GM12878 (cell line): Measurements from ENCODE around the gene MCF2L2. TPM values are rescaled to one million over a fixed set of nuclear protein-coding genes. Genes with fewer than 3 reads are reported as not detected.

ENCODE experiments used
- ATAC-seq: fragments of 200-7000 bp; cut with Tn5 transposase; 3 replicates; pipeline ENCODE4 v1.9.1; 2020; ENCODE audit warnings: mild to moderate bottlenecking, moderate library complexity
- BruUV-seq: library from RNA; stranded (reverse); fragments of 400-500 nt; replicated peaks from 2 replicates; lab custom pipeline; 2021; lab: Mats Ljungman, UMichigan
- CTCF ChIA-PET: fragments of 300-600 bp; sonication (Branson Sonifier 250); formaldehyde crosslinking; extraction: SDS; loops from one replicate; lab custom pipeline; 2021; ENCODE audit warnings: inconsistent platforms; lab: Yijun Ruan, JAX
- POLR2A ChIA-PET: fragments of 350-600 bp; formaldehyde crosslinking; extraction: SDS; loops from one replicate; lab custom pipeline; 2021; ENCODE audit warnings: inconsistent platforms; lab: Charles Lee
- RAD21 ChIA-PET: fragments of 300-600 bp; sonication (Branson Sonifier 250); formaldehyde crosslinking; loops from one replicate; lab custom pipeline; 2023; ENCODE audit warnings: antibody characterized with exemption; ENCODE audit not compliant: unreplicated experiment; lab: Charles Lee
- SMC1A ChIA-PET: fragments of 300-600 bp; sonication (Branson Sonifier 250); formaldehyde crosslinking; loops from one replicate; lab custom pipeline; 2023; ENCODE audit not compliant: unreplicated experiment, uncharacterized antibody; lab: Charles Lee
- DNase-seq: peaks from one replicate; pipeline ENCODE4 v3.0.0-alpha.2; 2011; ENCODE audit warnings: low read depth, low spot score
- FAIRE-seq: peaks from 3 replicates; lab custom pipeline; 2011; peaks lifted over from hg19 to GRCh38; lab: Jason Lieb, UNC
- H2AFZ ChIP-seq: 2 replicates; pipeline ENCODE4 v1.6.0; 2011; ENCODE audit warnings: low read depth, low read length, control low read depth; ENCODE audit not compliant: control insufficient read depth
- H3K27ac ChIP-seq: 2 replicates; pipeline ENCODE4 v1.5.1; 2011; ENCODE audit warnings: control low read depth; ENCODE audit not compliant: control insufficient read depth, insufficient read depth
- H3K27me3 ChIP-seq, 2 experiments: replicated peaks in 1 of 2; 2 replicates each; pipeline versions ENCODE4 v1.6.0 to v1.6.1; 2011; ENCODE audit warnings: low read length in 1 of 2; ENCODE audit not compliant: control insufficient read depth in 2 of 2, insufficient read depth in 2 of 2
- H3K36me3 ChIP-seq, 2 experiments: 2 replicates each; pipeline ENCODE4 v1.5.1; 2011; ENCODE audit warnings: low read length in 1 of 2; ENCODE audit not compliant: control insufficient read depth in 2 of 2, insufficient read depth in 2 of 2
- H3K4me1 ChIP-seq: 2 replicates; pipeline ENCODE4 v1.6.1; 2011; ENCODE audit warnings: mild to moderate bottlenecking, low read length, moderate library complexity, mixed read lengths; ENCODE audit not compliant: control insufficient read depth, insufficient read depth
- H3K4me2 ChIP-seq: 2 replicates; pipeline ENCODE4 v1.6.0; 2011; ENCODE audit warnings: control low read depth; ENCODE audit not compliant: control insufficient read depth, insufficient read depth
- H3K4me3 ChIP-seq: fragments of 200-600 bp; sonication (generic); 2 replicates; pipeline ENCODE4 v1.5.1; 2016
- H3K79me2 ChIP-seq: 2 replicates; pipeline ENCODE4 v1.6.0; 2011; ENCODE audit warnings: low read length; ENCODE audit not compliant: control insufficient read depth, insufficient read depth
- H3K9ac ChIP-seq: 2 replicates; pipeline ENCODE4 v1.8.0; 2011; ENCODE audit warnings: low read length, control low read depth, mixed read lengths; ENCODE audit not compliant: control insufficient read depth, insufficient read depth
- H3K9me3 ChIP-seq: replicated peaks from 3 replicates; pipeline ENCODE4 v1.5.1; 2011; ENCODE audit warnings: mild to moderate bottlenecking, low read length; ENCODE audit not compliant: control insufficient read depth, insufficient read depth
- H4K20me1 ChIP-seq: 2 replicates; pipeline ENCODE4 v1.6.0; 2011; ENCODE audit not compliant: control insufficient read depth, insufficient read depth
- CREM ChIP-seq: IDR thresholded peaks from 2 replicates; pipeline ENCODE4 v1.6.1; 2014; ENCODE audit warnings: antibody characterized with exemption, low read depth
- EGR1 ChIP-seq, 2 experiments: IDR thresholded peaks; 1 replicate in 1 of 2; 2 replicates in 1 of 2; pipeline ENCODE4 v1.6.1; 2011 to 2012; ENCODE audit warnings: low read depth in 2 of 2, low read length in 2 of 2, borderline replicate concordance in 1 of 2, mild to moderate bottlenecking in 1 of 2, moderate library complexity in 1 of 2
- ETV6 ChIP-seq, 2 experiments: fragments of 450-650 bp in 1 of 2; IDR thresholded peaks in 1 of 2; conservative IDR thresholded peaks in 1 of 2; 2 replicates each; pipeline ENCODE4 v1.6.1; 2014; ENCODE audit warnings: antibody characterized with exemption in 1 of 2, borderline replicate concordance in 1 of 2, low read depth in 1 of 2, mild to moderate bottlenecking in 1 of 2, moderate library complexity in 1 of 2
- NKRF ChIP-seq: fragments of 450-650 bp; conservative IDR thresholded peaks from 2 replicates; pipeline ENCODE4 v1.6.1; 2017; ENCODE audit warnings: mild to moderate bottlenecking, moderate library complexity
- PBX3 ChIP-seq: IDR thresholded peaks from 2 replicates; pipeline ENCODE4 v1.6.1; 2011; ENCODE audit warnings: mild to moderate bottlenecking, low read depth, low read length, moderate library complexity; ENCODE audit not compliant: insufficient replicate concordance
- TARDBP ChIP-seq: IDR thresholded peaks from 2 replicates; pipeline ENCODE4 v1.6.1; 2016; ENCODE audit warnings: borderline replicate concordance
- WGBS: methylation state at CpG from one replicate; pipeline ENCODE4 v1.1.6; 2016; ENCODE audit warnings: low lambda C conversion rate; ENCODE audit not compliant: insufficient replicate concordance, insufficient coverage; ENCODE audit errors: missing lambda C conversion rate; 5-methylcytosine and 5-hydroxymethylcytosine counted together
- in situ Hi-C: fragments of 300-500 bp; cut with MboI; formaldehyde crosslinking; loops from 9 replicates; pipeline ENCODE4 v1.14.3; 2018; ENCODE audit warnings: mixed read lengths
- intact Hi-C: fragments of 100-400 bp; cut with micrococcal nuclease; formaldehyde crosslinking; loops from one replicate; pipeline ENCODE4 v1.14.2; 2022; ENCODE audit not compliant: unreplicated experiment
- polyA plus RNA-seq, 11 experiments: library from polyadenylated mRNA; depleted of rRNA in 4 of 11; unstranded in 6 of 11; stranded (reverse) in 5 of 11; fragments of >200 nt; fragmentation: Nextera tagmentation in 4 of 11; fragmentation: Illumina TruSeq in 1 of 11; extraction: Ambion mirVana in 4 of 11; extraction: Trizol in 1 of 11; gene quantifications; 1 replicate in 1 of 11; 2 replicates in 10 of 11; pipeline versions ENCODE4 v1.2.1 to v1.2.3, GENCODE V29; 2011 to 2016; ENCODE audit warnings: inconsistent platforms in 2 of 11, missing spikeins in 2 of 11, low read depth in 1 of 11
- total RNA-seq, 4 experiments: library from RNA; depleted of rRNA in 3 of 4; stranded (reverse); fragments of >200 nt in 3 of 4; fragmentation: Illumina TruSeq in 1 of 4; extraction: Trizol in 1 of 4; gene quantifications; 2 replicates each; pipeline versions ENCODE4 v1.2.1 to v1.2.3, GENCODE V29; 2013 to 2021
- TF ChIP-seq, protein P1 (sequence below): fragments of 450-650 bp; IDR thresholded peaks from 2 replicates; pipeline ENCODE4 v1.6.1; 2018; ENCODE audit warnings: mild to moderate bottlenecking, low read depth, moderate library complexity; ENCODE audit not compliant: partially characterized antibody
- TF ChIP-seq, protein P2 (sequence below): fragments of 450-650 bp; IDR thresholded peaks from 2 replicates; pipeline ENCODE4 v1.6.1; 2017; ENCODE audit warnings: antibody characterized with exemption, mild to moderate bottlenecking, moderate library complexity
- TF ChIP-seq, protein P3 (sequence below): IDR thresholded peaks from 2 replicates; pipeline ENCODE4 v1.6.1; 2012; ENCODE audit warnings: low read depth, low read length, improper control_type of control experiment

MCF2L2 gene
- total and polyA plus RNA-seq, 10 of the 15 experiments (the other 5 are each of a cell fraction or from before 2014, with no cell fraction given), result 0.37 to 2.8 (median 1.4) TPM

GRCh38 chr3:183357564-183358079 is 70.8 kb downstream of the MCF2L2 start:
- ChIA-PET RAD21 (no interaction called here), CTCF (interaction anchor here (1.7 kb wide), 1 partner anchor 12 kb away, joined by 7 read pairs; no protein-coding TSS in a partner anchor), SMC1A (interaction anchor here (0.6 to 2.8 kb wide), 3 partner anchors 12 to 881 kb away, joined by 3 to 11 read pairs (median 5); no protein-coding TSS in a partner anchor), POLR2A (no interaction called here)
- Histone ChIP-seq H2AFZ (no peak overlapping the region), H3K9me3 (no peaks in the 10 kb centered on the region), H3K79me2 (no peaks in the 10 kb centered on the region), H3K4me1 (no peaks in the 10 kb centered on the region), H3K4me2 (no peak overlapping the region), H4K20me1 (no peaks in the 10 kb centered on the region), H3K36me3 (no peaks in the 10 kb centered on the region), H3K9ac (no peak overlapping the region), H3K27ac (no peak overlapping the region), H3K4me3 (no peak overlapping the region), H3K27me3 (no peaks in the 10 kb centered on the region)
- DNase-seq (no peak), FAIRE-seq (no peak), ATAC-seq (no peak)
- 35% methylated on average over 8 of the region's 8 CpGs for WGBS
- no peak for TF ChIP-seq EGR1 (IDR thresholded peaks at IDR 0.05; ENCODE audit: borderline replicate concordance in 1 of 2, low read depth in 2 of 2, low read length in 2 of 2)
- TF ChIP-seq, protein P1, sequence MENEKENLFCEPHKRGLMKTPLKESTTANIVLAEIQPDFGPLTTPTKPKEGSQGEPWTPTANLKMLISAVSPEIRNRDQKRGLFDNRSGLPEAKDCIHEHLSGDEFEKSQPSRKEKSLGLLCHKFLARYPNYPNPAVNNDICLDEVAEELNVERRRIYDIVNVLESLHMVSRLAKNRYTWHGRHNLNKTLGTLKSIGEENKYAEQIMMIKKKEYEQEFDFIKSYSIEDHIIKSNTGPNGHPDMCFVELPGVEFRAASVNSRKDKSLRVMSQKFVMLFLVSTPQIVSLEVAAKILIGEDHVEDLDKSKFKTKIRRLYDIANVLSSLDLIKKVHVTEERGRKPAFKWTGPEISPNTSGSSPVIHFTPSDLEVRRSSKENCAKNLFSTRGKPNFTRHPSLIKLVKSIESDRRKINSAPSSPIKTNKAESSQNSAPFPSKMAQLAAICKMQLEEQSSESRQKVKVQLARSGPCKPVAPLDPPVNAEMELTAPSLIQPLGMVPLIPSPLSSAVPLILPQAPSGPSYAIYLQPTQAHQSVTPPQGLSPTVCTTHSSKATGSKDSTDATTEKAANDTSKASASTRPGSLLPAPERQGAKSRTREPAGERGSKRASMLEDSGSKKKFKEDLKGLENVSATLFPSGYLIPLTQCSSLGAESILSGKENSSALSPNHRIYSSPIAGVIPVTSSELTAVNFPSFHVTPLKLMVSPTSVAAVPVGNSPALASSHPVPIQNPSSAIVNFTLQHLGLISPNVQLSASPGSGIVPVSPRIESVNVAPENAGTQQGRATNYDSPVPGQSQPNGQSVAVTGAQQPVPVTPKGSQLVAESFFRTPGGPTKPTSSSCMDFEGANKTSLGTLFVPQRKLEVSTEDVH, result no peak
- no peak for TF ChIP-seq TARDBP
- TF ChIP-seq CREM, result no peak
- no peak for TF ChIP-seq PBX3
- TF ChIP-seq, protein P2, sequence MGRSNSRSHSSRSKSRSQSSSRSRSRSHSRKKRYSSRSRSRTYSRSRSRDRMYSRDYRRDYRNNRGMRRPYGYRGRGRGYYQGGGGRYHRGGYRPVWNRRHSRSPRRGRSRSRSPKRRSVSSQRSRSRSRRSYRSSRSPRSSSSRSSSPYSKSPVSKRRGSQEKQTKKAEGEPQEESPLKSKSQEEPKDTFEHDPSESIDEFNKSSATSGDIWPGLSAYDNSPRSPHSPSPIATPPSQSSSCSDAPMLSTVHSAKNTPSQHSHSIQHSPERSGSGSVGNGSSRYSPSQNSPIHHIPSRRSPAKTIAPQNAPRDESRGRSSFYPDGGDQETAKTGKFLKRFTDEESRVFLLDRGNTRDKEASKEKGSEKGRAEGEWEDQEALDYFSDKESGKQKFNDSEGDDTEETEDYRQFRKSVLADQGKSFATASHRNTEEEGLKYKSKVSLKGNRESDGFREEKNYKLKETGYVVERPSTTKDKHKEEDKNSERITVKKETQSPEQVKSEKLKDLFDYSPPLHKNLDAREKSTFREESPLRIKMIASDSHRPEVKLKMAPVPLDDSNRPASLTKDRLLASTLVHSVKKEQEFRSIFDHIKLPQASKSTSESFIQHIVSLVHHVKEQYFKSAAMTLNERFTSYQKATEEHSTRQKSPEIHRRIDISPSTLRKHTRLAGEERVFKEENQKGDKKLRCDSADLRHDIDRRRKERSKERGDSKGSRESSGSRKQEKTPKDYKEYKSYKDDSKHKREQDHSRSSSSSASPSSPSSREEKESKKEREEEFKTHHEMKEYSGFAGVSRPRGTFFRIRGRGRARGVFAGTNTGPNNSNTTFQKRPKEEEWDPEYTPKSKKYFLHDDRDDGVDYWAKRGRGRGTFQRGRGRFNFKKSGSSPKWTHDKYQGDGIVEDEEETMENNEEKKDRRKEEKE, result no peak
- no peak for TF ChIP-seq NKRF
- no peak for TF ChIP-seq ETV6 (conservative IDR thresholded peaks at IDR 0.05 in 1 of 2, IDR thresholded peaks at IDR 0.05 in 1 of 2; ENCODE audit: borderline replicate concordance in 1 of 2, low read depth in 1 of 2)
- TF ChIP-seq, protein P3, sequence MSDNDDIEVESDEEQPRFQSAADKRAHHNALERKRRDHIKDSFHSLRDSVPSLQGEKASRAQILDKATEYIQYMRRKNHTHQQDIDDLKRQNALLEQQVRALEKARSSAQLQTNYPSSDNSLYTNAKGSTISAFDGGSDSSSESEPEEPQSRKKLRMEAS, result no peak
- intact Hi-C loops (no loop called here), in situ Hi-C loops (no loop called here)
- BruUV-seq, result no TSS peak
